HepG2 (cell line): ENCODE results near the gene C20orf144. TPM values are rescaled to one million over a fixed set of nuclear protein-coding genes. Genes with fewer than 3 reads are reported as not detected.

Source experiments
- ATAC-seq: fragments of 200-7000 bp; cut with Tn5 transposase; 3 replicates; pipeline ENCODE4 v1.9.1; 2020; ENCODE audit warnings: mild to moderate bottlenecking, moderate library complexity
- BruUV-seq: library from RNA; stranded (reverse); fragments of 400-500 nt; replicated peaks from 2 replicates; lab custom pipeline; 2021; lab: Mats Ljungman, UMichigan
- CTCF ChIA-PET: fragments of 300-600 bp; formaldehyde crosslinking; extraction: SDS; loops from one replicate; lab custom pipeline; 2021; ENCODE audit warnings: low total read pairs, inconsistent platforms, low intra/inter-chr PET ratio; lab: Yijun Ruan, JAX
- POLR2A ChIA-PET: fragments of 350-600 bp; sonication (Branson Sonifier 250); formaldehyde crosslinking; loops from one replicate; lab custom pipeline; 2020; ENCODE audit warnings: antibody characterized with exemption, inconsistent platforms; lab: Yijun Ruan, JAX
- DNase-seq: peaks from one replicate; pipeline ENCODE4 v3.0.0-alpha.2; 2015; ENCODE audit warnings: low spot score
- FAIRE-seq: peaks from 3 replicates; lab custom pipeline; 2011; peaks lifted over from hg19 to GRCh38; lab: Jason Lieb, UNC
- H2AFZ ChIP-seq: one replicate; pipeline ENCODE4 v1.6.1; 2011; ENCODE audit warnings: low read length, inconsistent platforms
- H3K27ac ChIP-seq: fragments of 300-600 bp; 3 replicates; pipeline ENCODE4 v1.8.0; 2011; ENCODE audit warnings: mixed run types, mild to moderate bottlenecking, mixed read lengths, low read length, inconsistent platforms; ENCODE audit not compliant: insufficient read depth; ENCODE audit errors: extremely low read length
- H3K27me3 ChIP-seq, 2 experiments: fragments of 200-600 bp in 1 of 2; 2 replicates in 1 of 2; 3 replicates in 1 of 2; pipeline versions ENCODE4 v1.6.0 to v1.8.0; 2011; ENCODE audit warnings: low read length in 2 of 2, mild to moderate bottlenecking in 2 of 2, moderate library complexity in 2 of 2, inconsistent platforms in 1 of 2; ENCODE audit not compliant: insufficient read depth in 2 of 2, control insufficient read depth in 1 of 2
- H3K36me3 ChIP-seq, 2 experiments: fragments of 200-600 bp in 1 of 2; replicated peaks in 1 of 2; 2 replicates in 1 of 2; 3 replicates in 1 of 2; pipeline versions ENCODE4 v1.5.1 to v1.8.0; 2011; ENCODE audit warnings: low read length in 2 of 2, inconsistent platforms in 1 of 2; ENCODE audit not compliant: insufficient read depth in 2 of 2, control insufficient read depth in 1 of 2
- H3K4me1 ChIP-seq: 2 replicates; pipeline ENCODE4 v1.5.1; 2012; ENCODE audit warnings: low read length, inconsistent platforms; ENCODE audit not compliant: insufficient read depth
- H3K4me2 ChIP-seq: 2 replicates; pipeline ENCODE4 v1.6.0; 2011; ENCODE audit warnings: low read depth, low read length, inconsistent platforms
- H3K4me3 ChIP-seq, 3 experiments: fragments of 200-600 bp in 1 of 3; sonication (generic), shearing (Covaris generic) in 1 of 3; replicated peaks in 1 of 3; 2 replicates each; pipeline ENCODE4 v1.5.1; 2011 to 2016; ENCODE audit warnings: low read length in 3 of 3, inconsistent platforms in 2 of 3, low read depth in 2 of 3, mild to moderate bottlenecking in 2 of 3, control low read depth in 1 of 3, mixed read lengths in 1 of 3; ENCODE audit not compliant: insufficient read depth in 1 of 3
- H3K79me2 ChIP-seq: one replicate; pipeline ENCODE4 v1.6.1; 2011; ENCODE audit warnings: low read length, inconsistent platforms; ENCODE audit not compliant: insufficient read depth
- H3K9ac ChIP-seq: 2 replicates; pipeline ENCODE4 v1.6.0; 2011; ENCODE audit warnings: mild to moderate bottlenecking, low read depth, low read length, inconsistent platforms; ENCODE audit not compliant: insufficient read depth
- H3K9me3 ChIP-seq: 2 replicates; pipeline ENCODE4 v1.5.1; 2012; ENCODE audit warnings: mild to moderate bottlenecking, low read length
- H4K20me1 ChIP-seq: 2 replicates; pipeline ENCODE4 v1.6.0; 2011; ENCODE audit warnings: inconsistent platforms, mild to moderate bottlenecking, low read length, moderate library complexity; ENCODE audit not compliant: insufficient read depth
- AFF4 ChIP-seq: sonication (generic); formaldehyde crosslinking; IDR thresholded peaks from 2 replicates; pipeline ENCODE4 v1.4.0; 2020; ENCODE audit warnings: missing genetic modification reagents
- E2F5 ChIP-seq: sonication (generic); formaldehyde crosslinking; conservative IDR thresholded peaks from 2 replicates; pipeline ENCODE4 v1.4.0; 2020; ENCODE audit warnings: missing genetic modification reagents
- IRF2 ChIP-seq: IDR thresholded peaks from 2 replicates; pipeline ENCODE4 v1.6.1; 2018; ENCODE audit warnings: missing genetic modification reagents, missing compliant biosample characterization
- PBX3 ChIP-seq: sonication (generic); formaldehyde crosslinking; IDR thresholded peaks from 2 replicates; pipeline ENCODE4 v1.8.1; 2023; ENCODE audit warnings: missing genetic modification reagents, inconsistent platforms, borderline replicate concordance
- RCOR2 ChIP-seq: IDR thresholded peaks from 2 replicates; pipeline ENCODE4 v1.6.1; 2016; ENCODE audit warnings: missing biosample characterization, missing genetic modification reagents
- RXRB ChIP-seq: IDR thresholded peaks from 2 replicates; pipeline ENCODE4 v1.6.1; 2016; ENCODE audit warnings: borderline replicate concordance, missing genetic modification reagents, missing compliant biosample characterization
- SAP130 ChIP-seq: IDR thresholded peaks from 2 replicates; pipeline ENCODE4 v1.6.1; 2016; ENCODE audit warnings: low read depth
- SIN3A ChIP-seq: IDR thresholded peaks from 2 replicates; pipeline ENCODE4 v1.6.1; 2011; ENCODE audit warnings: low read depth, mild to moderate bottlenecking, control low read depth, low read length, borderline replicate concordance
- SNAPC2 ChIP-seq: sonication (generic); formaldehyde crosslinking; IDR thresholded peaks from 2 replicates; pipeline ENCODE4 v1.8.1; 2022; ENCODE audit warnings: mild to moderate bottlenecking, missing genetic modification reagents
- ZBTB3 ChIP-seq: sonication (generic); formaldehyde crosslinking; IDR thresholded peaks from 2 replicates; pipeline ENCODE4 v1.4.0; 2020; ENCODE audit warnings: low read depth, mild to moderate bottlenecking, moderate library complexity, missing genetic modification reagents, borderline replicate concordance
- ZNF124 ChIP-seq: sonication (generic); formaldehyde crosslinking; IDR thresholded peaks from 2 replicates; pipeline ENCODE4 v1.4.0; 2020; ENCODE audit warnings: missing genetic modification reagents
- ZNF232 ChIP-seq: sonication (generic); formaldehyde crosslinking; IDR thresholded peaks from 2 replicates; pipeline ENCODE4 v1.4.0; 2020; ENCODE audit warnings: missing genetic modification reagents, borderline replicate concordance
- ZNF546 ChIP-seq: sonication (generic); formaldehyde crosslinking; conservative IDR thresholded peaks from 2 replicates; pipeline ENCODE4 v1.8.1; 2023; ENCODE audit warnings: mild to moderate bottlenecking, missing genetic modification reagents
- ZNF670 ChIP-seq: sonication (generic); formaldehyde crosslinking; IDR thresholded peaks from 2 replicates; pipeline ENCODE4 v1.8.0; 2022; ENCODE audit warnings: mild to moderate bottlenecking, missing genetic modification reagents, borderline replicate concordance
- ZNF7 ChIP-seq: IDR thresholded peaks from 2 replicates; pipeline ENCODE4 v1.6.1; 2016; ENCODE audit warnings: missing biosample characterization, missing genetic modification reagents
- WGBS: methylation state at CpG from one replicate; pipeline ENCODE4 v1.1.6; 2017; ENCODE audit warnings: low lambda C conversion rate; 5-methylcytosine and 5-hydroxymethylcytosine counted together
- in situ Hi-C: cut with HindIII; loops from 2 replicates; pipeline ENCODE4 v1.10.0; 2017; ENCODE audit warnings: low pct_unique_long_range_greater_than_20kb; ENCODE audit not compliant: extremely low pct_ligation_motif_present
- intact Hi-C: fragments of 100-400 bp; cut with micrococcal nuclease; formaldehyde crosslinking; loops from one replicate; pipeline ENCODE4 v1.10.0; 2022; ENCODE audit not compliant: unreplicated experiment
- polyA plus RNA-seq, 8 experiments: library from polyadenylated mRNA; depleted of rRNA in 3 of 8; stranded (reverse) in 7 of 8; unstranded in 1 of 8; fragments of >200 nt; fragmentation: Illumina TruSeq in 4 of 8; extraction: Trizol in 4 of 8; gene quantifications; 2 replicates each; pipeline versions ENCODE4 v1.2.1 to v1.2.3, GENCODE V29; 2011 to 2016; ENCODE audit warnings: low read depth in 4 of 8, missing spikeins in 1 of 8, mixed read lengths in 1 of 8; ENCODE audit not compliant: insufficient read depth in 1 of 8
- total RNA-seq, 5 experiments: library from RNA; depleted of rRNA; stranded (reverse); fragments of >200 nt; fragmentation: Illumina TruSeq; extraction: Trizol; gene quantifications; 2 replicates each; pipeline ENCODE4 v1.2.3, GENCODE V29; 2016; ENCODE audit warnings: low read depth in 1 of 5

Gene C20orf144
- total and polyA plus RNA-seq, 2 of the 13 experiments (the other 11 are each of a cell fraction or from before 2014, with no cell fraction given): 0.09 to 0.16 TPM

GRCh38 chr20:33624399-33624798 is 37.7 kb upstream of the C20orf144 start:
- no peaks in the 10 kb centered on the region for H3K79me2 ChIP-seq
- no peak for FAIRE-seq
- H3K9me3 ChIP-seq: no peaks in the 10 kb centered on the region
- DNase-seq: no peak
- no peak overlapping the region for H2AFZ ChIP-seq
- H3K27ac ChIP-seq: no peak overlapping the region
- 97% methylated on average over 3 of the region's 3 CpGs for WGBS
- no peak for ATAC-seq
- peaks cover 27 to 68% of the 10 kb centered on the region in 2 experiments for H3K36me3 ChIP-seq
- TF ChIP-seq AFF4 (CRISPR knock-in tag) (no peak), ZNF670 (CRISPR knock-in tag) (no peak), SAP130 (CRISPR knock-in tag) (no peak), IRF2 (CRISPR knock-in tag) (no peak), ZNF546 (CRISPR knock-in tag) (no peak), ZNF124 (CRISPR knock-in tag) (no peak), RXRB (CRISPR knock-in tag) (no peak), E2F5 (no peak), ZNF232 (CRISPR knock-in tag) (no peak), RCOR2 (no peak), PBX3 (CRISPR knock-in tag) (no peak), SNAPC2 (CRISPR knock-in tag) (no peak), ZNF7 (CRISPR knock-in tag) (no peak), ZBTB3 (CRISPR knock-in tag) (no peak), SIN3A (no peak)
- ChIA-PET CTCF (no interaction called here), POLR2A (no interaction called here)
- H3K27me3 ChIP-seq: no peaks in the 10 kb centered on the region
- in situ Hi-C loops: no loop called here
- BruUV-seq: no TSS peak
- no peaks in the 10 kb centered on the region for H4K20me1 ChIP-seq
- intact Hi-C loops: no loop called here
- no peak overlapping the region for H3K9ac ChIP-seq
- H3K4me3 ChIP-seq: no peak overlapping the region
- no peaks in the 10 kb centered on the region for H3K4me1 ChIP-seq
- H3K4me2 ChIP-seq: no peak overlapping the region
